Ascending aorta (tissue), 2 donors: Measurements from ENCODE around the gene CRYBB1. TPM values are rescaled to one million over a fixed set of nuclear protein-coding genes. Genes with fewer than 3 reads are reported as not detected.

Source experiments
- DNase-seq, 2 donors: peaks; one replicate each; pipeline ENCODE4 v3.0.0-alpha.2; 2019; ENCODE audit warnings: low spot score in 2 of 2
- H3K27ac ChIP-seq, 2 donors: fragments of 200-600 bp; sonication (generic); one replicate each; pipeline ENCODE4 v1.5.1; 2016 to 2017; ENCODE audit warnings: mild to moderate bottlenecking in 1 of 2
- H3K27me3 ChIP-seq: fragments of 200-600 bp; sonication (generic); one replicate; pipeline ENCODE4 v1.5.1; 2017
- H3K36me3 ChIP-seq, 2 donors: fragments of 200-600 bp; sonication (generic); one replicate each; pipeline ENCODE4 v1.5.1; 2016
- H3K4me1 ChIP-seq, 2 donors: fragments of 200-600 bp; sonication (generic); one replicate each; pipeline ENCODE4 v1.5.1; 2016 to 2017; ENCODE audit warnings: mild to moderate bottlenecking in 1 of 2
- H3K4me3 ChIP-seq, 2 donors: fragments of 200-600 bp; sonication (generic); one replicate each; pipeline ENCODE4 v1.5.1; 2016 to 2017; ENCODE audit warnings: mild to moderate bottlenecking in 1 of 2
- H3K9me3 ChIP-seq, 2 donors: fragments of 200-600 bp; sonication (generic); one replicate each; pipeline ENCODE4 v1.5.1; 2016
- intact Hi-C: fragments of 100-400 bp; cut with DNase I; formaldehyde crosslinking; loops from one replicate; pipeline ENCODE4 v1.15.1; 2023
- total RNA-seq: library from RNA; depleted of rRNA; stranded (reverse); fragments of >200 nt; gene quantifications from one replicate; pipeline ENCODE4 v1.1.0, GENCODE V29; 2016
- TF ChIP-seq, protein P1 (sequence below), 3 experiments: fragments of 200-600 bp in 2 of 3; fragments of 450-650 bp in 1 of 3; sonication (generic) in 2 of 3; IDR thresholded peaks; one replicate each; pipeline ENCODE4 v1.5.1; 2016 to 2019; ENCODE audit warnings: antibody characterized with exemption in 3 of 3, mild to moderate bottlenecking in 1 of 3, moderate library complexity in 1 of 3

The CRYBB1 gene
- total RNA-seq, 1 donor from 2014 or later, result 7.3 TPM

DNA sequence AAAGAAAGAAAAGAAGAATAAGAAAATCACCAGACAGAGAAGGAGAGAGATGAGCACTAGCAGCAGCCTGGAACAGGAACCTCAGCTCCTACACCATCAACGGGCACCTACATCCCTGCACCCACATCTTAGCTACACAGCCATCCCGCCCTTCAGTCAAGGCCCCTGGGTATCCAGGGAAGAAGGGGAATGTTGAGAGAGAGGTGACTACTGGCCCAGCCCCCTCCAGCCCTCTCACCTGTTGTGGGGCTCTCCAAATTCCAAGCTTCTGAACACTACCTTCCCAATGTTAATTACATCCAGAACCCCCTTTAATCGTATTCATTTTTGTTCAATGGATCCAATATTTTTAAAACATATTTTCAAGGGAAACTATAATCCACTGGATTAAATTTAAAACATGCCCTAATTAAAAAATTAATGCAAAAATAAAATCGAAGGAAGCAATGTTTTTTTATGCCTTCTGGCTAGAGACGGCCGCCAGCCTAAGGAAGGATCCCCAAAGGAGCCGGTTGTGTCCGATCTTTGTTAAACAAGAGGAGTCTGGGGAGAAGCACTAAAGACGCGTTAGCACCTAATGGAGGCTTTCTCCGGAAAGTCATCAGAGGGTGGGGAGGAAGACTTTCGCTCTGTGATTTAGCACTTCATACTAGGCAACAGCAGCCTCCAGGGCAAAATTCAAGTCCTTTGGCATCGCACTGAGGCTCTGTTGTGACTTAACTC is 37.4 kb downstream of the CRYBB1 start:
- H3K9me3 ChIP-seq, result no peaks in the 10 kb centered on the region
- TF ChIP-seq, protein P1, sequence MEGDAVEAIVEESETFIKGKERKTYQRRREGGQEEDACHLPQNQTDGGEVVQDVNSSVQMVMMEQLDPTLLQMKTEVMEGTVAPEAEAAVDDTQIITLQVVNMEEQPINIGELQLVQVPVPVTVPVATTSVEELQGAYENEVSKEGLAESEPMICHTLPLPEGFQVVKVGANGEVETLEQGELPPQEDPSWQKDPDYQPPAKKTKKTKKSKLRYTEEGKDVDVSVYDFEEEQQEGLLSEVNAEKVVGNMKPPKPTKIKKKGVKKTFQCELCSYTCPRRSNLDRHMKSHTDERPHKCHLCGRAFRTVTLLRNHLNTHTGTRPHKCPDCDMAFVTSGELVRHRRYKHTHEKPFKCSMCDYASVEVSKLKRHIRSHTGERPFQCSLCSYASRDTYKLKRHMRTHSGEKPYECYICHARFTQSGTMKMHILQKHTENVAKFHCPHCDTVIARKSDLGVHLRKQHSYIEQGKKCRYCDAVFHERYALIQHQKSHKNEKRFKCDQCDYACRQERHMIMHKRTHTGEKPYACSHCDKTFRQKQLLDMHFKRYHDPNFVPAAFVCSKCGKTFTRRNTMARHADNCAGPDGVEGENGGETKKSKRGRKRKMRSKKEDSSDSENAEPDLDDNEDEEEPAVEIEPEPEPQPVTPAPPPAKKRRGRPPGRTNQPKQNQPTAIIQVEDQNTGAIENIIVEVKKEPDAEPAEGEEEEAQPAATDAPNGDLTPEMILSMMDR (IDR thresholded peaks at IDR 0.05), result no peak
- H3K36me3 ChIP-seq, result peaks cover 0 to 2% of the 10 kb centered on the region in 2 donors
- no peak overlapping the region for H3K27ac ChIP-seq
- peaks cover 0 to 5% of the 10 kb centered on the region in 2 donors for H3K4me1 ChIP-seq
- intact Hi-C loops, result no loop called here
- H3K27me3 ChIP-seq, result no peaks in the 10 kb centered on the region
- H3K4me3 ChIP-seq, result no peak overlapping the region
- no peak for DNase-seq

DNA sequence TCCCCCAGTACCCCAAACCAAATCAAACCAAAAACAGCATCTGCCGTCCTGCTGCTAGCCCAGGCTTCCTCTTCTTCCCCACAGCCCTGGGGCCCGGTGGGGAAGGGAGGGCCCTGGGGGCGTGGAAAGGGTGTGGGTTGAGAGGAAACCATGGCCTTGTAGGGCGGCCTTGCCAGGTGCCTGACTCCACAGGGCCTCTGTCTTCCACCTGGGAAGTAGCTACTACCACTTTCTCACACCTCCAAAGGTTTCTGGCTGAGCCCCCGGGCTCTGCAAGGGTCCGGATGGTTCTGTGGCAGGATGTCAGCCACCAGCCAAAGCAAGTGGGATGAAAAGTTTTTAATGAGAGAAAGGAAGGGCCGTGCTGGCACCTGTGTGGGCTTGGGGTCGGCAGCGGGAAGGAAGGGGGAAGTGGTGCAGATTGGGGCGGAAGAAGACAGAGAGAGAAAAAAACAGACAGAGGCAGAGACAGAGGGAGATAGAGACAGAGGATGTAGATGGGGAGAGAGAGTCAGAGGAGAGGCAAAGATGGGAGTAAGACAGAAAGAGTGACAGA is 38.4 kb downstream of the CRYBB1 start:
- Histone ChIP-seq H3K36me3 (peaks cover 0 to 2% of the 10 kb centered on the region in 2 donors), H3K4me3 (no peak overlapping the region), H3K27me3 (no peaks in the 10 kb centered on the region), H3K9me3 (no peaks in the 10 kb centered on the region), H3K27ac (no peak overlapping the region), H3K4me1 (no peaks in the 10 kb centered on the region)
- DNase-seq, result no peak
- intact Hi-C loops, result no loop called here
- TF ChIP-seq, protein P1 (IDR thresholded peaks at IDR 0.05), result no peak

DNA sequence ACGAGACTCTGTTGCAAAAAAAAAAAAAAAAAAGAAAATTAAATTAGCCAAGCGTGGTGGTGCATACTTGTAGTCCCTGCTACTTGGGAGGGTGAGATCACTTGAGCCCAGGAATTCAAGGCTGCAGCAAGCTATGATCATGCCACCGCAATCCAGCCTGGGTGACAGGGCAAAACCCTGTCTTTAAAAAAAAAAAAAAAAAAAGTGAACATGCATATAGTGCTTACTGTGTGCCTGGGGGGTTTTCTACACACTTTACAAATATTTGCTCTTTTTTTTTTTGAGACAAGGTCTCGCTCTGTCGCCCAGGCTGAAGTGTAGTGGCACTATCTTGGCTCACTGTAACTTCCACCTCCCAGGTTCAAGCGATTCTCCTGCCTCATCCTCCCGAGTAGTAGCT is 40.7 kb downstream of the CRYBB1 start:
- no peak overlapping the region for H3K27ac ChIP-seq
- intact Hi-C loops, result no loop called here
- no peak for DNase-seq
- H3K4me1 ChIP-seq, result no peaks in the 10 kb centered on the region
- H3K4me3 ChIP-seq, result no peak overlapping the region
- H3K9me3 ChIP-seq, result no peaks in the 10 kb centered on the region
- TF ChIP-seq, protein P1 (IDR thresholded peaks at IDR 0.05), result no peak
- no peaks in the 10 kb centered on the region for H3K27me3 ChIP-seq
- H3K36me3 ChIP-seq, result peaks cover 0 to 2% of the 10 kb centered on the region in 2 donors

DNA sequence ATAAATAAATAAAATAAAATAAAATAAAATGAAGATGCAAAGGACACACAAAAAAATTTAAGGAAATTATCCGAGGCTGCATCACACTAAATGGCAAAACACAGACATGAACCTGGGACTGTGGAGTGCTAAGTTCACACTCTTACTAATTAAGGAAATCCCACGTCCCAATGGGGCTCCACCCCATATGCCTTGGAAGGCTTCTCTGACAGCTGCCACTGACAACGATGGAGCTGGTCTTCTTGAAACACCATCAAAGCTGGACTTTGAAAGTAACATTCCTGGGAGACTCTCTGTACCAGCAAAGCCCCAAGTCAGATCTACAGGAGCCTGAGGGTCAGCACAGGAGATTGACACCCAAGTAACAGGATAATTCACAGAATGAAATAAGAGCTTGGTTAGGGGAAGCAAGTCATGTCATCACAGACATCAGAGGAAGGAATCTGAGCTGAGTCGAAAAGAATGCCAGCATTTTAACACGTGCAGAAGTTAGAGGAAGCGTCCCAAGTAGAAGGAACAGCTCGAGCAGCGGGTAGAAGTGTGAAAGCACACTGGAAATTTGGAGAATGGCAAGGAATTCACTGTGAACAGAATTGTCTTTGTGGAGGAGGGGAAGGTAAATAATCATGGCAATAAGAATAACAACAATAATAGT is 41.7 kb downstream of the CRYBB1 start:
- no peak overlapping the region for H3K4me3 ChIP-seq
- no peak for DNase-seq
- no peaks in the 10 kb centered on the region for H3K27me3 ChIP-seq
- no peaks in the 10 kb centered on the region for H3K9me3 ChIP-seq
- H3K36me3 ChIP-seq, result no peaks in the 10 kb centered on the region
- TF ChIP-seq, protein P1 (IDR thresholded peaks at IDR 0.05), result no peak
- intact Hi-C loops, result no loop called here
- H3K27ac ChIP-seq, result no peak overlapping the region
- no peaks in the 10 kb centered on the region for H3K4me1 ChIP-seq

DNA sequence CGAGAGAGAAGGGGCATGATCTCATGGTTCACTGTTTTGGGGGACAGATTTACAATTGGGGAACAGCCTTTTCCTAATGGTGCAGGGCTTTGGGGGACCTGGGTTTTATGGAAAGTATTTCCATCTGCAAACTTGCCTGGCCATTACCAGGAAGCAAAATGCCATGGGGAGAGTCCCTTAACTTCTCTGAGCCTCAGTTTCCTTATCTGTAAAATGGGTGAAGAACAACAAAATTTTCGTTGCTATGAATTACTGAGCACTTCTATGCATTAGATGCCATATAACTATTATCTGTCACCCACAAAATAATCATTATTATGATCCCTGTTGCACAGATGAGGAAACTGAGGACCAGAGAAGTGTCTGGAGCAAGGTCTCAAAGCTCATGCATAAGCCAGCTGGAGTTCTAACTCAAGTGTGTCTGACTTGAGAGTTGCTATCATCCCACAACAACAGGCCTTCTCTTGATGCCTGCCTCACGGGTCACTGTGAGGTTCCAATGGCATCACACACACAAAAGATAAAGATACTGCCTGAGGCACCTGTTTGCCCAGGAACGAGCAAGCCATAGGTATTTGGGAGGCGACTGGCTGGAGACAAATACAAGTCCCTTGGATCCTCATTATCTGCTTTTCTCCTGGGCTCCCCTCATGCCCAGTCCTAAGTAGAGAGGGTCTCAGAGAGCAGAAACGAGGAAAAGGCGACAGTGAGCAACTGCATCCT is 43.7 kb downstream of the CRYBB1 start:
- no peaks in the 10 kb centered on the region for H3K36me3 ChIP-seq

More for the DNA sequence above, 43.7 kb downstream of the CRYBB1 start:
- Histone ChIP-seq H3K4me3 (no peak overlapping the region), H3K4me1 (no peaks in the 10 kb centered on the region), H3K9me3 (no peaks in the 10 kb centered on the region), H3K27me3 (no peaks in the 10 kb centered on the region), H3K27ac (no peak overlapping the region)
- intact Hi-C loops, result no loop called here
- no peak for DNase-seq
- TF ChIP-seq, protein P1 (IDR thresholded peaks at IDR 0.05), result no peak
